GM04503 (cell line): ENCODE data around the gene CSH2.

Experiments used
- DNase-seq: peaks from one replicate; pipeline ENCODE4 v3.0.0-alpha.2; 2012; ENCODE audit warnings: low read depth

CSH2 gene

GRCh38 chr17:63855185-63855584, 18.3 kb downstream of the CSH2 start:
- no peak for DNase-seq

GRCh38 chr17:63854709-63855108, 18.8 kb downstream of the CSH2 start:
- no peak for DNase-seq

- no peak for DNase-seq
These were observed 20.2 kb downstream of the CSH2 start for GRCh38 chr17:63853260-63853659.

GRCh38 chr17:63850401-63850800, 23.1 kb downstream of the CSH2 start:
- DNase-seq, result no peak

GRCh38 chr17:63848834-63849689, 24.4 kb downstream of the CSH2 start:
- peak; percentile 53 for DNase-seq

GRCh38 chr17:63847525-63848249, 25.8 kb downstream of the CSH2 start:
- DNase-seq, result no peak

GRCh38 chr17:63845509-63845908, 28.0 kb downstream of the CSH2 start:
- no peak for DNase-seq

GRCh38 chr17:63843910-63844677, 29.4 kb downstream of the CSH2 start:
- no peak for DNase-seq

DNA sequence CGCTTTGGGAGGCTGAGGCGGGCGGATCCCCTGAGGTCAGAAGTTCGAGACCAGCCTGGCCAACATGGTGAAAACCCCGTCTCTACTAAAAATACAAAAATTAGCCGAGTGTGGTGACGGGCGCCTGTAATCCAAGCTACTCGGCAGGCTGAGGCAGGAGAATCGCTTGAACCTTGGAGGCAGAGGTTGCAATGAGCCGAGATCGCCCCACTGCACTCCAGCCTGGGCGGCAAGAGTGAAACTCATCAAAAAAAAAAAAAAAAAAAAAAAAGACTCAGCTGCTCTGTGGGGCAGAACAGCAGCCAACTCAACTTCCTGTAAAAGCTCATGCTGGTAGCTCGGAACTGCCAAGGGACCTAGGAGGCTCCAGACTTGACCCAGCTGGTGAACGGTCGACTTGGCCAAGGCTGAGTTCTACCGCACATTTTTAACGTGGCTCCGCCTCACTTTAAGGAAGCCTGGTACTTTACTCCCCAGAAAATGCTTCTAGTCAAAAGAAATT, 30.0 kb downstream of the CSH2 start:
- peak; percentile 59 for DNase-seq

GRCh38 chr17:63842540-63843386, 30.7 kb downstream of the CSH2 start, which contains the start of gene SMARCD2:
TSS of gene SMARCD2 (minus strand) at chr17:63842685. CDS start at chr17:63842674, 11 bp downstream.
- peak; percentile 93 for DNase-seq

- no peak for DNase-seq
These were observed 31.3 kb downstream of the CSH2 start for GRCh38 chr17:63842173-63842539.

DNA sequence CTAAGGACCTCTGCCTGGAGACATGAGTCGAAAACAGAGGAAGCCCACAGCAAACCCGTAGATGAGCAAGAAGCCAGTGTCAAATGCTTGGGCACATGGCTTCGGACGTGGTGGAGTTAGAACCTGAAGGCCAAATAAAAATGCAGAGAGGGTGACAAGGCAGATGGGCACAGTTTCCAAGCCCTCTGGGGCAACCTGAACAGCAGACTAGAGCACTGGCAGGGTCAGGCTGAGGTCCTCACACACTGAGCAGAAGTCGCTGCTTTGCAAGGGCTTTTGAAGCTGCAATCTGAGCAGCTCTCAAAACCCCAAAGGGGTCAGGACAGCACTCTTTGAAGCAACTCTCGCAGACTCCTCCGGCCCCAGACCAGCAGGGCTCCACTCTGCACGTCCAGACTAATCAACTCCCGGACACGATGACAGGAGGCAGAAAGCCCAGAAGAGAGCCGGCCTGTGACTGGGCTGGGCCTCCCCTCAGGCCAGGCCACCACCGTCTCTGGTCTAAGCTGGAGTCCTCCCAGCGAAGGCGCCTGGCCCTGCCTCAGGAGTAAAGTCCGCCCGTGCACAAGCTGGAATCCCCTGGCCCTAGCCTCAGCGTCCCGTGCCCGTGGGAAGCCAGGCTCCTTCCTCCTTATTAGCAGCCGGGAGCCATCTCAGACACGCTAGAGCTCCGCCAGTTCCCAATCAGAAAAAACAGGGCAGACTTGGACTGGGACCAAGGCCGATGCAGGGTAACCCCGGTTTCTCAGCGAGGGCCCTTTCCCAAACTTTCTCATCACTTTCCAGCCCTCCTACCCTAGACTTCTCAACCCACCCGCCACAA, 31.9 kb downstream of the CSH2 start:
- DNase-seq, result no peak

GRCh38 chr17:63840591-63841349, 32.7 kb downstream of the CSH2 start:
- DNase-seq, result no peak

- DNase-seq, result peak; percentile 48
These were observed 34.8 kb downstream of the CSH2 start for GRCh38 chr17:63838631-63839171.

GRCh38 chr17:63837962-63838600, 35.4 kb downstream of the CSH2 start:
- no peak for DNase-seq

- DNase-seq, result no peak
These were observed 36.0 kb downstream of the CSH2 start for GRCh38 chr17:63837480-63837879.

DNA sequence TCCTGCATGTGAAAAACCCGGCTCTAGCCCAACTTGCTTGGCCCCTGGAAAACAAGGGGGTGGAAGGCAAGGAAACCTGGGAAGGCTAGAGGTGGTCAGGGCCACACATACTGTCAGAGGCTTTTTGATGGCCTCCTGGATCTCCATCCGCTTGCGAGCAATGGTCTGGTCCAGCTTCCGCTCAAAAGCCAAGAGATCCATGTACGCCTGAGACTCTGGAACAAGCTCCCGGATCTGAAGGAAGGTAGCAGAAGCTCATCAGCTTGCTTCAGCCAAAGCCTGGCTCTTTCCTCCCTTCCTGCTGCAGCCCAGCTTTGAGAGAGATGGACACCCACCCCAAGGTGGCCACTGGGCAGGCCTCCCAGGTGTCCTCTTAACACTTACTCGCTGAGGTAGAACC, 36.7 kb downstream of the CSH2 start:
- DNase-seq, result no peak

GRCh38 chr17:63835167-63835720, 38.2 kb downstream of the CSH2 start:
- no peak for DNase-seq
